Measurements from ENCODE around the gene FGF8. TPM values are rescaled to one million over a fixed set of nuclear protein-coding genes. Genes with fewer than 3 reads are reported as not detected.

Gene FGF8
- total and polyA plus RNA-seq, 2 of the 8 experiments (the other 6 are each of a cell fraction or from before 2014, with no cell fraction given): 1.1 to 3.9 TPM

- no peaks in the 10 kb centered on the region for H3K79me1 ChIP-seq (ENCODE audit: low read depth, low read length)
- no peaks in the 10 kb centered on the region for H3K23me2 ChIP-seq (ENCODE audit: low read depth, low read length)
- 81% methylated on average over 1 of the region's 1 CpG; no CpG with 5 or more reads in 1 of the 2 experiments for WGBS, 2 experiments (ENCODE audit: extremely low coverage in 1 of 2, insufficient coverage in 1 of 2, insufficient read length in 1 of 2, insufficient replicate concordance in 2 of 2, low coverage in 1 of 2, low lambda C conversion rate in 2 of 2, missing lambda C conversion rate in 1 of 2)
- FAIRE-seq (no peak), DNase-seq (ENCODE audit: low read depth in 1 of 2, low spot score in 2 of 2) (no peak)
- no peaks in the 10 kb centered on the region for H3K9me3 ChIP-seq (ENCODE audit: insufficient read depth in 2 of 2, low read depth in 1 of 2, low read length in 1 of 2)
- no peaks in the 10 kb centered on the region for H3K27me3 ChIP-seq (replicated peaks in 1 of 4; ENCODE audit: control insufficient read depth in 3 of 4, extremely low read depth in 1 of 4, insufficient read depth in 3 of 4, low read length in 3 of 4)
- H2BK120ac ChIP-seq (replicated peaks; ENCODE audit: low read depth, low read length): no peak overlapping the region
- peaks cover 29 to 94% (median 64%) of the 10 kb centered on the region in 4 experiments for H3K36me3 ChIP-seq (ENCODE audit: control insufficient read depth in 2 of 4, insufficient read depth in 4 of 4, low read length in 3 of 4)
- no peak overlapping the region for H3K18ac ChIP-seq (ENCODE audit: extremely low read depth, low read length)
- H2AK5ac ChIP-seq (ENCODE audit: low read depth, low read length): no peak overlapping the region
- H3K27ac ChIP-seq (ENCODE audit: low read depth, low read length): no peak overlapping the region
- H3K23ac ChIP-seq (ENCODE audit: insufficient read length): no peak overlapping the region
- H2BK20ac ChIP-seq (ENCODE audit: low read length): no peak overlapping the region
- H4K20me1 ChIP-seq (replicated peaks in 1 of 2; ENCODE audit: control insufficient read depth in 1 of 2, insufficient read depth in 2 of 2, low read length in 2 of 2): peaks cover 3 to 5% of the 10 kb centered on the region in 2 experiments
- no peak overlapping the region for H4K91ac ChIP-seq (replicated peaks; ENCODE audit: insufficient read length, low read length)
- no peak overlapping the region for H3K4ac ChIP-seq (replicated peaks; ENCODE audit: insufficient read length, low read depth, low read length)
- no peak overlapping the region for H3K9ac ChIP-seq (replicated peaks in 1 of 4; ENCODE audit: extremely low read depth in 1 of 4, low read depth in 3 of 4, low read length in 3 of 4)
- H3K56ac ChIP-seq (replicated peaks; ENCODE audit: insufficient read length, low read depth, low read length): no peak overlapping the region
- H3K4me3 ChIP-seq (ENCODE audit: extremely low read depth in 1 of 4, insufficient read depth in 2 of 4, low read depth in 3 of 4, low read length in 4 of 4): no peak overlapping the region
- ChIA-PET POLR2A (ENCODE audit: partially characterized antibody) (interaction anchor here (1.3 kb wide), 1 partner anchor 15 kb away, joined by 4 read pairs; no protein-coding TSS in a partner anchor), CTCF (ENCODE audit: partially characterized antibody) (no interaction called here)
- no peak overlapping the region for H2BK12ac ChIP-seq (ENCODE audit: low read depth, low read length)
- peaks cover 0 to 27% of the 10 kb centered on the region in 2 experiments; a peak in 3 of 4 replicates for H3K79me2 ChIP-seq (ENCODE audit: control insufficient read depth in 1 of 2, insufficient read depth in 2 of 2, low read length in 2 of 2)
- H3K4me1 ChIP-seq (replicated peaks in 1 of 4; ENCODE audit: control insufficient read depth in 3 of 4, insufficient read depth in 4 of 4, low read length in 3 of 4): no peaks in the 10 kb centered on the region
- H4K8ac ChIP-seq (ENCODE audit: extremely low read depth, insufficient read depth, low read length): no peak overlapping the region
- H3K4me2 ChIP-seq (ENCODE audit: insufficient read depth in 1 of 2, low read depth in 2 of 2, low read length in 2 of 2): no peak overlapping the region
- no peak overlapping the region for H2AFZ ChIP-seq (ENCODE audit: low read length)
- no peak overlapping the region for H2BK5ac ChIP-seq (ENCODE audit: low read depth, low read length)
- no peak overlapping the region for H4K5ac ChIP-seq (ENCODE audit: insufficient read length, low read depth, low read length)
- H3K14ac ChIP-seq (ENCODE audit: insufficient read length): no peak overlapping the region
- H2BK15ac ChIP-seq (ENCODE audit: low read length): no peak overlapping the region
- TF ChIP-seq ATF2 (IDR thresholded peaks at IDR 0.05; ENCODE audit: low read length) (no peak), CTCF (IDR thresholded peaks at IDR 0.05; ENCODE audit: control extremely low read depth in 1 of 3, insufficient read depth in 1 of 3, low read depth in 1 of 3, low read length in 3 of 3) (no peak), BCL11A (IDR thresholded peaks at IDR 0.05; ENCODE audit: low read depth in 2 of 2, low read length in 2 of 2) (no peak), MAFK (IDR thresholded peaks at IDR 0.05; ENCODE audit: low read depth, low read length) (no peak), FOSL1 (IDR thresholded peaks at IDR 0.05; ENCODE audit: insufficient read depth, low read depth, low read length) (no peak), GTF2F1 (IDR thresholded peaks at IDR 0.05; ENCODE audit: borderline replicate concordance, low read depth, low read length) (no peak), BRCA1 (IDR thresholded peaks at IDR 0.05; ENCODE audit: low read depth, low read length) (no peak), YY1 (IDR thresholded peaks at IDR 0.05; ENCODE audit: low read depth, low read length) (no peak), POU5F1 (IDR thresholded peaks at IDR 0.05; ENCODE audit: low read depth, low read length) (no peak), CHD1 (IDR thresholded peaks at IDR 0.05; ENCODE audit: low read depth, low read length) (no peak)
Measured at GRCh38 chr10:101807158-101807557, 31.2 kb upstream of the FGF8 start.

Data from H1 (cell line).